Pancreas (tissue), 10 donors: Measurements from ENCODE around the gene AGMO. TPM values are rescaled to one million over a fixed set of nuclear protein-coding genes. Genes with fewer than 3 reads are reported as not detected.
A peak's percentile ranks its signal among the peaks of the same experiment; 100 is the strongest.

Source experiments
- ATAC-seq, 4 donors: fragments of 200-7000 bp; cut with Tn5 transposase; one replicate each; pipeline versions ENCODE4 v1.8.0 to v1.9.1; 2020; ENCODE audit warnings: mild to moderate bottlenecking in 4 of 4, moderate library complexity in 4 of 4
- DNase-seq, 6 donors: peaks; one replicate each; pipeline ENCODE4 v3.0.0-alpha.2; 2020
- FAIRE-seq: peaks from 2 replicates; lab custom pipeline; 2012; peaks lifted over from hg19 to GRCh38; lab: Jason Lieb, UNC
- H3K27ac ChIP-seq, 4 donors: fragments of 200-600 bp; sonication (generic); 1 replicate in 3 of 4; 2 replicates in 1 of 4; pipeline versions ENCODE4 v1.5.0 to v1.8.0; 2020
- H3K27me3 ChIP-seq, 4 donors: fragments of 200-600 bp; one replicate each; pipeline ENCODE4 v1.8.0; 2021
- H3K36me3 ChIP-seq, 3 donors: fragments of 200-600 bp; sonication (generic) in 1 of 3; one replicate each; pipeline versions ENCODE4 v1.5.0 to v1.8.0; 2020 to 2021
- H3K4me1 ChIP-seq, 3 donors: fragments of 200-600 bp; one replicate each; pipeline ENCODE4 v1.8.0; 2021
- H3K4me3 ChIP-seq, 4 donors: fragments of 200-600 bp; sonication (generic) in 2 of 4; one replicate each; pipeline versions ENCODE4 v1.5.0 to v1.8.0; 2020 to 2021
- H3K9me3 ChIP-seq, 4 donors: fragments of 200-600 bp; one replicate each; pipeline ENCODE4 v1.8.0; 2021
- CTCF ChIP-seq, 4 donors: fragments of 200-600 bp; sonication (generic) in 3 of 4; IDR thresholded peaks; one replicate each; pipeline versions ENCODE4 v1.5.0 to v1.8.0; 2021; ENCODE audit warnings: antibody characterized with exemption in 4 of 4
- WGBS, 2 donors: extraction: QIAGEN DNeasy Blood & Tissue Kit; methylation state at CpG; one replicate each; pipeline ENCODE4 v1.1.7; 2013; 5-methylcytosine and 5-hydroxymethylcytosine counted together
- intact Hi-C, 3 donors: fragments of 100-400 bp; cut with DNase I; formaldehyde crosslinking; loops; one replicate each; pipeline versions ENCODE4 v1.11.1 to v1.14.2; 2022
- polyA plus RNA-seq, 2 donors: library from polyadenylated mRNA; stranded (reverse); fragments of 200-250 nt; gene quantifications; one replicate each; pipeline ENCODE4 v1.2.3, GENCODE V29; 2013
- total RNA-seq, 6 donors: library from RNA; stranded (reverse); fragmentation: NEBNext Ultra II Directional in 4 of 6; extraction: Animal tissue kit (Norgen Biotek cat#: 25700) in 4 of 6; gene quantifications; one replicate each; pipeline versions ENCODE4 v1.2.1 to v1.2.4, GENCODE V29; 2021 to 2023
- donor health status: healthy with polysubstance abuse.
- donor health status: DM: no; HTN: no; CAD: no; lungs with moderate emphysema.
- donor health status: DM: no; HTN: no; CAD: no.
- donor health status: control.
- donor health status: control.
- donor health status: Bipolar disorder and iron deficiency.
- donor health status: DM: yes; HTN: yes; CAD: no.
- donor health status: DM: no; HTN: no; CAD: no.
- donor health status: DM: no; HTN: no; CAD: no.
- donor health status: DM: yes; HTN: yes; CAD: no.

The AGMO gene
- total RNA-seq, result under 1 TPM in 3 of 6 donors, not detected in 3; 0.09 to 0.25 (median 0.12) TPM
- polyA plus RNA-seq, result under 1 TPM; 0.19 TPM

GRCh38 chr7:15561835-15562234 is at the start of gene AGMO:
Gene AGMO (minus strand): TSS chr7:15562015.
- WGBS, 2 donors, result 28 to 40% methylated on average over 5 of the region's 5 CpGs
- no peak within 1 kb of the TSS for H3K4me3 ChIP-seq
- no peaks in the 10 kb centered on the region for H3K4me1 ChIP-seq
- H3K27ac ChIP-seq, result no peak within 1 kb of the TSS
- ATAC-seq (peak in 3 of 4 donors; percentile 69 to 84 (median 78)), FAIRE-seq (no peak), DNase-seq (peak; percentile 15 to 70 (median 53))
- no peaks in the 10 kb centered on the region for H3K9me3 ChIP-seq
- intact Hi-C loops, result no loop called here
- no peaks in the 10 kb centered on the region for H3K36me3 ChIP-seq
- no peak for TF ChIP-seq CTCF (IDR thresholded peaks at IDR 0.05)
- H3K27me3 ChIP-seq, result no peaks in the 10 kb centered on the region

DNA sequence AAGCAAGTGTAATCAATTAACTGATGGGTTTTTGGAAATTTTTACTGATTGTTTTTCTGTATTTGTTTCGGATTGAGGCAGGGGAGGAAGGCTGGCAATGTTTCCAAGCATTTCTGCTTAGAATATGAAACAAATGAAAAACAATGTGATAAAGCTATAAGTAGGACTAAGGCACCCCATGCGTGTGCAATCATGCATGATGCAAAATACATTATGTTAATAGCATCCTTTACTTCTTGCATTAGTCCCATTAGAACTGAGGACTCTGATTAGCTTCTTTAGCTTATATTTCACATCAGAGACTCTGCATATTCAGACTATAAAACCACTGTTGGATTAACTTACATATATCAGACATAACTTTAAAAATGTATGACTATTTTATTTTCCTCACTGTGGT is 48.7 kb upstream of the AGMO start:
- H3K27me3 ChIP-seq, result no peaks in the 10 kb centered on the region
- H3K27ac ChIP-seq, result no peak overlapping the region
- H3K4me3 ChIP-seq, result no peak overlapping the region
- intact Hi-C loops, result no loop called here
- 52 to 72% methylated on average over 2 of the region's 2 CpGs for WGBS, 2 donors
- DNase-seq (no peak), FAIRE-seq (no peak), ATAC-seq (no peak)
- H3K36me3 ChIP-seq, result no peaks in the 10 kb centered on the region
- H3K9me3 ChIP-seq, result no peaks in the 10 kb centered on the region
- TF ChIP-seq CTCF (IDR thresholded peaks at IDR 0.05), result no peak
- H3K4me1 ChIP-seq, result no peaks in the 10 kb centered on the region

- Histone ChIP-seq H3K9me3 (no peaks in the 10 kb centered on the region), H3K4me3 (no peak overlapping the region), H3K4me1 (no peaks in the 10 kb centered on the region), H3K27ac (no peak overlapping the region), H3K27me3 (no peaks in the 10 kb centered on the region), H3K36me3 (no peaks in the 10 kb centered on the region)
- WGBS, 2 donors, result 52 to 58% methylated on average over 2 of the region's 2 CpGs
- intact Hi-C loops, result no loop called here
- no peak for TF ChIP-seq CTCF (IDR thresholded peaks at IDR 0.05)
- DNase-seq (no peak), FAIRE-seq (no peak), ATAC-seq (no peak)
Measured at GRCh38 chr7:15609287-15609686, 47.5 kb upstream of the AGMO start.

DNA sequence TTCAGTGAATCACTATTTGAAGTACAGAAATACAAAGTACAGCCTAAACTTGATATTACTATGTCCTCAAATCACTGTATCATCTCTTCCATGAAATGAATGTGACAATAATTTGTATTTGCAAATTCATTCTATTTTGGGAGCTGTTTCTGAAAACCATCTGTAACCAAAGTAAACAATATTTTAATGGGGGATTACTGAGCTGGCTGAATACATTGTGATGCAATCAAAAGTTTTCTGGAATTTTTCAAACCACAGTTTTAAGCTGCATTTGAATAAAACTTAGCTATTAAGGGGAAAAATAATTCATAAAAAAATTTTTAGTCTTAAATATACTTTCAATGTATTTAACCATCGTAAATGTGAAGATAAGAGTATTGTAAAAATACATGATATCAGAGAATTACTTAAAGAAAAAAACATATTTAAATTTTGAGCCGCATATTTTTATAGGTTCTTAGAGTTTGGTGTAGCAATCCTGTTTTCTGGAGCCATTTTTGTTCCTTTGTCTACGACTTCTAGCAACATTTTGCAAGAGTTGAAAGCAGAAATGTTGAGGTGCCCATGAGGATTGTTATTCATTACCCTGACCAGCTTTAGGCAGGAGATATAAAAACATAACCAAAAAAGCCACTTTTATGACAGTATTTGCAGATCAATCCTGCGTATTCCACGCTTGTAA is 45.9 kb upstream of the AGMO start:
- DNase-seq (no peak), ATAC-seq (no peak), FAIRE-seq (no peak)
- no peaks in the 10 kb centered on the region for H3K36me3 ChIP-seq
- H3K4me3 ChIP-seq, result no peak overlapping the region
- H3K27ac ChIP-seq, result no peak overlapping the region
- no peaks in the 10 kb centered on the region for H3K27me3 ChIP-seq
- no peaks in the 10 kb centered on the region for H3K9me3 ChIP-seq
- no peaks in the 10 kb centered on the region for H3K4me1 ChIP-seq
- 70 to 83% methylated on average over 5 of the region's 5 CpGs for WGBS, 2 donors
- intact Hi-C loops, result no loop called here
- TF ChIP-seq CTCF (IDR thresholded peaks at IDR 0.05), result no peak

DNA sequence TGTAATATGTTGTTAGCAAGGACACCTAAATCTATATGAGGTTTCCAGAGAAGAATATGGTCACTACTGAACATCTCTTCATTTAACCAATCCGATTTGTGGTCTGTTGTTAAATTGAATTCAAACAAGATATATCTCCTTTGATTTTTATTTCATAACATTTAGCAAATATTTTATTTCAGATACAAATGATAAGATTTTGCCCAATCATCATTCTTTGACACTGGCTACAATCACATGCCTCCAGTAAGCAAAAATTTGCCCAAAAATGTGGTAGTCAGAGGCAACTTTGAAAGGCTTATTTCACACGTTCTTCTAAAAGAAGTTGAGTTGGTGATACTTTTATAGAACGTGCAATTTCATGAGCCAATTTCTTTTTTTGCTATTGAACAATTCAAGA is 44.7 kb upstream of the AGMO start:
- H3K4me1 ChIP-seq, result no peaks in the 10 kb centered on the region
- no peaks in the 10 kb centered on the region for H3K27me3 ChIP-seq
- no peak for ATAC-seq
- H3K36me3 ChIP-seq, result no peaks in the 10 kb centered on the region
- no peak for TF ChIP-seq CTCF (IDR thresholded peaks at IDR 0.05)
- no peak overlapping the region for H3K4me3 ChIP-seq
- 44 to 56% methylated on average over 3 of the region's 3 CpGs for WGBS, 2 donors
- FAIRE-seq, result no peak
- H3K9me3 ChIP-seq, result no peaks in the 10 kb centered on the region
- no peak overlapping the region for H3K27ac ChIP-seq
- intact Hi-C loops, result no loop called here
- DNase-seq, result no peak
